GM12878 (cell line): ENCODE data around the gene GGT6. TPM values are rescaled to one million over a fixed set of nuclear protein-coding genes. Genes with fewer than 3 reads are reported as not detected.

Experiments used
- ATAC-seq: fragments of 200-7000 bp; cut with Tn5 transposase; 3 replicates; pipeline ENCODE4 v1.9.1; 2020; ENCODE audit warnings: mild to moderate bottlenecking, moderate library complexity
- BruUV-seq: library from RNA; stranded (reverse); fragments of 400-500 nt; replicated peaks from 2 replicates; lab custom pipeline; 2021; lab: Mats Ljungman, UMichigan
- CTCF ChIA-PET: fragments of 300-600 bp; sonication (Branson Sonifier 250); formaldehyde crosslinking; extraction: SDS; loops from one replicate; lab custom pipeline; 2021; ENCODE audit warnings: inconsistent platforms; lab: Yijun Ruan, JAX
- POLR2A ChIA-PET: fragments of 350-600 bp; formaldehyde crosslinking; extraction: SDS; loops from one replicate; lab custom pipeline; 2021; ENCODE audit warnings: inconsistent platforms; lab: Charles Lee
- RAD21 ChIA-PET: fragments of 300-600 bp; sonication (Branson Sonifier 250); formaldehyde crosslinking; loops from one replicate; lab custom pipeline; 2023; ENCODE audit warnings: antibody characterized with exemption; ENCODE audit not compliant: unreplicated experiment; lab: Charles Lee
- SMC1A ChIA-PET: fragments of 300-600 bp; sonication (Branson Sonifier 250); formaldehyde crosslinking; loops from one replicate; lab custom pipeline; 2023; ENCODE audit not compliant: unreplicated experiment, uncharacterized antibody; lab: Charles Lee
- DNase-seq: peaks from one replicate; pipeline ENCODE4 v3.0.0-alpha.2; 2011; ENCODE audit warnings: low read depth, low spot score
- FAIRE-seq: peaks from 3 replicates; lab custom pipeline; 2011; peaks lifted over from hg19 to GRCh38; lab: Jason Lieb, UNC
- H2AFZ ChIP-seq: 2 replicates; pipeline ENCODE4 v1.6.0; 2011; ENCODE audit warnings: low read depth, low read length, control low read depth; ENCODE audit not compliant: control insufficient read depth
- H3K27ac ChIP-seq: 2 replicates; pipeline ENCODE4 v1.5.1; 2011; ENCODE audit warnings: control low read depth; ENCODE audit not compliant: control insufficient read depth, insufficient read depth
- H3K27me3 ChIP-seq, 2 experiments: replicated peaks in 1 of 2; 2 replicates each; pipeline versions ENCODE4 v1.6.0 to v1.6.1; 2011; ENCODE audit warnings: low read length in 1 of 2; ENCODE audit not compliant: control insufficient read depth in 2 of 2, insufficient read depth in 2 of 2
- H3K36me3 ChIP-seq, 2 experiments: 2 replicates each; pipeline ENCODE4 v1.5.1; 2011; ENCODE audit warnings: low read length in 1 of 2; ENCODE audit not compliant: control insufficient read depth in 2 of 2, insufficient read depth in 2 of 2
- H3K4me1 ChIP-seq: 2 replicates; pipeline ENCODE4 v1.6.1; 2011; ENCODE audit warnings: mild to moderate bottlenecking, low read length, moderate library complexity, mixed read lengths; ENCODE audit not compliant: control insufficient read depth, insufficient read depth
- H3K4me2 ChIP-seq: 2 replicates; pipeline ENCODE4 v1.6.0; 2011; ENCODE audit warnings: control low read depth; ENCODE audit not compliant: control insufficient read depth, insufficient read depth
- H3K4me3 ChIP-seq: fragments of 200-600 bp; sonication (generic); 2 replicates; pipeline ENCODE4 v1.5.1; 2016
- H3K79me2 ChIP-seq: 2 replicates; pipeline ENCODE4 v1.6.0; 2011; ENCODE audit warnings: low read length; ENCODE audit not compliant: control insufficient read depth, insufficient read depth
- H3K9ac ChIP-seq: 2 replicates; pipeline ENCODE4 v1.8.0; 2011; ENCODE audit warnings: low read length, control low read depth, mixed read lengths; ENCODE audit not compliant: control insufficient read depth, insufficient read depth
- H3K9me3 ChIP-seq: replicated peaks from 3 replicates; pipeline ENCODE4 v1.5.1; 2011; ENCODE audit warnings: mild to moderate bottlenecking, low read length; ENCODE audit not compliant: control insufficient read depth, insufficient read depth
- H4K20me1 ChIP-seq: 2 replicates; pipeline ENCODE4 v1.6.0; 2011; ENCODE audit not compliant: control insufficient read depth, insufficient read depth
- ATF2 ChIP-seq: IDR thresholded peaks from 2 replicates; pipeline ENCODE4 v1.6.1; 2012; ENCODE audit warnings: low read length, inconsistent platforms
- CHD4 ChIP-seq: fragments of 200-600 bp; sonication (generic); IDR thresholded peaks from 2 replicates; pipeline ENCODE4 v1.6.1; 2016; ENCODE audit warnings: mild to moderate bottlenecking
- E4F1 ChIP-seq: fragments of 450-650 bp; IDR thresholded peaks from 2 replicates; pipeline ENCODE4 v1.6.1; 2018; ENCODE audit warnings: borderline replicate concordance, mild to moderate bottlenecking; ENCODE audit not compliant: partially characterized antibody
- EGR1 ChIP-seq, 2 experiments: IDR thresholded peaks; 1 replicate in 1 of 2; 2 replicates in 1 of 2; pipeline ENCODE4 v1.6.1; 2011 to 2012; ENCODE audit warnings: low read depth in 2 of 2, low read length in 2 of 2, borderline replicate concordance in 1 of 2, mild to moderate bottlenecking in 1 of 2, moderate library complexity in 1 of 2
- ELK1 ChIP-seq: IDR thresholded peaks from 2 replicates; pipeline ENCODE4 v1.6.1; 2012; ENCODE audit warnings: low read depth, low read length, improper control_type of control experiment
- ESRRA ChIP-seq: IDR thresholded peaks from 2 replicates; pipeline ENCODE4 v1.6.1; 2012; ENCODE audit warnings: mild to moderate bottlenecking, low read length, improper control_type of control experiment
- JUNB ChIP-seq: IDR thresholded peaks from 2 replicates; pipeline ENCODE4 v1.6.1; 2016; ENCODE audit warnings: antibody characterized with exemption, mild to moderate bottlenecking
- JUND ChIP-seq: IDR thresholded peaks from 2 replicates; pipeline ENCODE4 v1.6.1; 2012; ENCODE audit warnings: low read depth, mild to moderate bottlenecking, low read length, improper control_type of control experiment, moderate library complexity
- KAT2A ChIP-seq: conservative IDR thresholded peaks from 2 replicates; pipeline ENCODE4 v1.6.1; 2011; ENCODE audit warnings: low read depth, low read length; ENCODE audit not compliant: control insufficient read depth
- MEF2B ChIP-seq: fragments of 450-650 bp; IDR thresholded peaks from 2 replicates; pipeline ENCODE4 v1.6.1; 2018; ENCODE audit warnings: mild to moderate bottlenecking, moderate library complexity; ENCODE audit not compliant: partially characterized antibody, poor library complexity, severe bottlenecking
- PKNOX1 ChIP-seq: fragments of 450-650 bp; IDR thresholded peaks from 2 replicates; pipeline ENCODE4 v1.6.1; 2016; ENCODE audit warnings: mild to moderate bottlenecking
- RELA ChIP-seq: fragments of 450-650 bp; IDR thresholded peaks from 2 replicates; pipeline ENCODE4 v1.8.0; 2014; ENCODE audit warnings: borderline replicate concordance; ENCODE audit not compliant: partially characterized antibody
- RUNX3 ChIP-seq: IDR thresholded peaks from 2 replicates; pipeline ENCODE4 v1.6.1; 2012; ENCODE audit warnings: low read length, inconsistent platforms
- SMAD5 ChIP-seq: IDR thresholded peaks from 2 replicates; pipeline ENCODE4 v1.6.1; 2016; ENCODE audit warnings: antibody characterized with exemption, low read depth
- SREBF2 ChIP-seq: IDR thresholded peaks from 2 replicates; pipeline ENCODE4 v1.6.1; 2012; ENCODE audit warnings: mild to moderate bottlenecking, low read length
- SUPT20H ChIP-seq: IDR thresholded peaks from 2 replicates; pipeline ENCODE4 v1.6.1; 2011; ENCODE audit warnings: low read depth, mild to moderate bottlenecking, low read length, moderate library complexity, borderline replicate concordance; ENCODE audit not compliant: control insufficient read depth
- WGBS: methylation state at CpG from one replicate; pipeline ENCODE4 v1.1.6; 2016; ENCODE audit warnings: low lambda C conversion rate; ENCODE audit not compliant: insufficient replicate concordance, insufficient coverage; ENCODE audit errors: missing lambda C conversion rate; 5-methylcytosine and 5-hydroxymethylcytosine counted together
- in situ Hi-C: fragments of 300-500 bp; cut with MboI; formaldehyde crosslinking; loops from 9 replicates; pipeline ENCODE4 v1.14.3; 2018; ENCODE audit warnings: mixed read lengths
- intact Hi-C: fragments of 100-400 bp; cut with micrococcal nuclease; formaldehyde crosslinking; loops from one replicate; pipeline ENCODE4 v1.14.2; 2022; ENCODE audit not compliant: unreplicated experiment
- polyA plus RNA-seq, 11 experiments: library from polyadenylated mRNA; depleted of rRNA in 4 of 11; unstranded in 6 of 11; stranded (reverse) in 5 of 11; fragments of >200 nt; fragmentation: Nextera tagmentation in 4 of 11; fragmentation: Illumina TruSeq in 1 of 11; extraction: Ambion mirVana in 4 of 11; extraction: Trizol in 1 of 11; gene quantifications; 1 replicate in 1 of 11; 2 replicates in 10 of 11; pipeline versions ENCODE4 v1.2.1 to v1.2.3, GENCODE V29; 2011 to 2016; ENCODE audit warnings: inconsistent platforms in 2 of 11, missing spikeins in 2 of 11, low read depth in 1 of 11
- total RNA-seq, 4 experiments: library from RNA; depleted of rRNA in 3 of 4; stranded (reverse); fragments of >200 nt in 3 of 4; fragmentation: Illumina TruSeq in 1 of 4; extraction: Trizol in 1 of 4; gene quantifications; 2 replicates each; pipeline versions ENCODE4 v1.2.1 to v1.2.3, GENCODE V29; 2013 to 2021

The GGT6 gene
- total and polyA plus RNA-seq, 10 of the 15 experiments (the other 5 are each of a cell fraction or from before 2014, with no cell fraction given), result 0.01 to 0.26 (median 0.13) TPM; not detected in 5

- TF ChIP-seq KAT2A (no peak), E4F1 (no peak), MEF2B (no peak), RELA (no peak), SUPT20H (no peak)
- TF ChIP-seq, all 136 proteins: peak for 0
Observed at GRCh38 chr17:4522661-4523060, 37.7 kb downstream of the GGT6 start (continued).

GRCh38 chr17:4520894-4521600 is 39.3 kb downstream of the GGT6 start:
- Histone ChIP-seq H3K27ac (no peak overlapping the region), H3K4me1 (peaks cover 16% of the 10 kb centered on the region), H3K9ac (no peak overlapping the region), H2AFZ (no peak overlapping the region), H3K36me3 (no peaks in the 10 kb centered on the region), H3K4me2 (no peak overlapping the region), H3K9me3 (no peaks in the 10 kb centered on the region; the same call in 2 of the 3 replicates), H3K4me3 (no peak overlapping the region), H4K20me1 (no peaks in the 10 kb centered on the region), H3K79me2 (no peaks in the 10 kb centered on the region), H3K27me3 (no peaks in the 10 kb centered on the region)
- intact Hi-C loops, result loop anchor here (10.0 kb wide), 1 partner anchor 96 kb away; no protein-coding TSS in a partner anchor
- no TSS peak for BruUV-seq
- in situ Hi-C loops, result no loop called here
- SMC1A ChIA-PET, result no interaction called here
- CTCF ChIA-PET, result no interaction called here
- WGBS, result 90% methylated on average over 8 of the region's 8 CpGs
- ATAC-seq (no peak), DNase-seq (no peak), FAIRE-seq (no peak)
- RAD21 ChIA-PET, result no interaction called here
- POLR2A ChIA-PET, result interaction anchor here (0.6 kb wide), 2 partner anchors 10 to 443 kb away, joined by 3 to 5 read pairs; no protein-coding TSS in a partner anchor
- no peak for TF ChIP-seq RUNX3
- no peak for TF ChIP-seq EGR1 (IDR thresholded peaks at IDR 0.05; ENCODE audit: borderline replicate concordance in 1 of 2, low read depth in 2 of 2, low read length in 2 of 2)
- TF ChIP-seq JUND, result no peak
- no peak for TF ChIP-seq SREBF2
- no peak for TF ChIP-seq ELK1
- no peak for TF ChIP-seq SMAD5
- TF ChIP-seq JUNB, result no peak
- no peak for TF ChIP-seq PKNOX1
- TF ChIP-seq CHD4, result no peak
- no peak for TF ChIP-seq ATF2
- no peak for TF ChIP-seq ESRRA
